Fibroblast of lung (primary cell): ENCODE data around the gene ACTL9. TPM values are rescaled to one million over a fixed set of nuclear protein-coding genes. Genes with fewer than 3 reads are reported as not detected.

Source experiments
- DNase-seq, 2 donors: peaks; one replicate each; pipeline versions ENCODE4 v3.0.0 to v3.0.0-alpha.2; 2010; ENCODE audit warnings: low read depth in 2 of 2
- H2AFZ ChIP-seq: 2 replicates; pipeline ENCODE4 v1.5.1; 2012; ENCODE audit warnings: low read length, control low read depth, inconsistent platforms
- H3K27ac ChIP-seq: 2 replicates; pipeline ENCODE4 v1.5.1; 2011; ENCODE audit warnings: low read length, control low read depth; ENCODE audit not compliant: insufficient read depth
- H3K27me3 ChIP-seq: 2 replicates; pipeline ENCODE4 v1.5.1; 2011; ENCODE audit warnings: mild to moderate bottlenecking, low read length; ENCODE audit not compliant: control insufficient read depth, insufficient read depth
- H3K36me3 ChIP-seq: 2 replicates; pipeline ENCODE4 v1.5.1; 2011; ENCODE audit warnings: low read length; ENCODE audit not compliant: control insufficient read depth, insufficient read depth
- H3K4me1 ChIP-seq: 2 replicates; pipeline ENCODE4 v1.5.1; 2011; ENCODE audit warnings: low read length; ENCODE audit not compliant: control insufficient read depth, insufficient read depth; ENCODE audit errors: extremely low read depth
- H3K4me2 ChIP-seq: 2 replicates; pipeline ENCODE4 v1.5.1; 2011; ENCODE audit warnings: low read length, control low read depth; ENCODE audit not compliant: insufficient read depth; ENCODE audit errors: extremely low read depth
- H3K4me3 ChIP-seq, 4 experiments: fragments of 200-600 bp in 1 of 4; sonication (generic) in 1 of 4; replicated peaks in 1 of 4; 2 replicates each; pipeline ENCODE4 v1.5.1; 2011 to 2016; ENCODE audit warnings: low read length in 4 of 4, low read depth in 3 of 4, mild to moderate bottlenecking in 3 of 4, control low read depth in 2 of 4, inconsistent platforms in 1 of 4, mixed read lengths in 1 of 4; ENCODE audit not compliant: insufficient read depth in 1 of 4; ENCODE audit errors: control extremely low read depth in 1 of 4
- H3K79me2 ChIP-seq: 2 replicates; pipeline ENCODE4 v1.5.1; 2012; ENCODE audit warnings: mild to moderate bottlenecking, low read length, inconsistent platforms; ENCODE audit not compliant: control insufficient read depth, insufficient read depth
- H3K9ac ChIP-seq: 2 replicates; pipeline ENCODE4 v1.5.1; 2011; ENCODE audit warnings: mild to moderate bottlenecking, low read length, control low read depth; ENCODE audit not compliant: insufficient read depth
- H3K9me3 ChIP-seq: 2 replicates; pipeline ENCODE4 v1.5.1; 2012; ENCODE audit warnings: low read depth, low read length; ENCODE audit not compliant: control insufficient read depth, insufficient read depth
- H4K20me1 ChIP-seq: 2 replicates; pipeline ENCODE4 v1.5.1; 2011; ENCODE audit warnings: low read length; ENCODE audit not compliant: control insufficient read depth, insufficient read depth; ENCODE audit errors: extremely low read depth
- CTCF ChIP-seq, 2 donors: IDR thresholded peaks in 1 of 2; conservative IDR thresholded peaks in 1 of 2; 1 replicate in 1 of 2; 2 replicates in 1 of 2; pipeline ENCODE4 v1.5.1; 2011 to 2012; ENCODE audit warnings: low read length in 2 of 2, control low read depth in 1 of 2, inconsistent platforms in 1 of 2, low read depth in 1 of 2, mild to moderate bottlenecking in 1 of 2
- EZH2 ChIP-seq: IDR thresholded peaks from 2 replicates; pipeline ENCODE4 v1.5.1; 2012; ENCODE audit warnings: low read length, control low read depth, mild to moderate bottlenecking; ENCODE audit errors: missing control alignments
- polyA plus RNA-seq, 2 donors: library from polyadenylated mRNA; depleted of rRNA in 1 of 2; stranded (reverse) in 1 of 2; unstranded in 1 of 2; fragments of >200 nt; gene quantifications; 2 replicates each; pipeline ENCODE4 v1.2.1, GENCODE V29; 2011 to 2012; ENCODE audit warnings: missing spikeins in 1 of 2
- total RNA-seq: library from RNA; depleted of rRNA; stranded (reverse); fragments of >200 nt; gene quantifications from 2 replicates; pipeline ENCODE4 v1.2.1, GENCODE V29; 2014

The ACTL9 gene
- total and polyA plus RNA-seq, 2 donors (not counting 1 experiment from before 2014, with no cell fraction given): not detected

- Histone ChIP-seq H3K4me2 (no peak overlapping the region), H4K20me1 (no peaks in the 10 kb centered on the region), H3K9me3 (no peaks in the 10 kb centered on the region), H3K27ac (no peak overlapping the region), H3K9ac (no peak overlapping the region), H3K4me1 (no peaks in the 10 kb centered on the region), H3K4me3 (no peak overlapping the region), H2AFZ (no peak overlapping the region), H3K36me3 (no peaks in the 10 kb centered on the region), H3K27me3 (no peaks in the 10 kb centered on the region), H3K79me2 (no peaks in the 10 kb centered on the region)
- TF ChIP-seq CTCF (conservative IDR thresholded peaks at IDR 0.05 in 1 of 2, IDR thresholded peaks at IDR 0.05 in 1 of 2; ENCODE audit: low read depth in 1 of 2, low read length in 2 of 2) (no peak), EZH2 (no peak)
- no peak for DNase-seq
Observed at GRCh38 chr19:8731428-8732169, 33.0 kb upstream of the ACTL9 start.

GRCh38 chr19:8724276-8724675 is 25.7 kb upstream of the ACTL9 start:
- no peaks in the 10 kb centered on the region for H3K27me3 ChIP-seq
- no peaks in the 10 kb centered on the region for H3K9me3 ChIP-seq
- no peak overlapping the region for H3K9ac ChIP-seq
- no peaks in the 10 kb centered on the region for H3K36me3 ChIP-seq
- no peaks in the 10 kb centered on the region for H3K4me1 ChIP-seq
- no peaks in the 10 kb centered on the region for H4K20me1 ChIP-seq
- no peak for DNase-seq
- H2AFZ ChIP-seq: no peak overlapping the region
- H3K4me2 ChIP-seq: no peak overlapping the region
- TF ChIP-seq EZH2 (no peak), CTCF (conservative IDR thresholded peaks at IDR 0.05 in 1 of 2, IDR thresholded peaks at IDR 0.05 in 1 of 2; ENCODE audit: low read depth in 1 of 2, low read length in 2 of 2) (no peak)
- no peaks in the 10 kb centered on the region for H3K79me2 ChIP-seq
- H3K27ac ChIP-seq: no peak overlapping the region
- H3K4me3 ChIP-seq: no peak overlapping the region

- Histone ChIP-seq H3K4me2 (no peak overlapping the region), H3K4me1 (no peaks in the 10 kb centered on the region), H2AFZ (no peak overlapping the region), H3K4me3 (no peak overlapping the region), H3K9me3 (no peaks in the 10 kb centered on the region), H3K27ac (no peak overlapping the region), H3K9ac (no peak overlapping the region), H3K27me3 (no peaks in the 10 kb centered on the region), H3K79me2 (no peaks in the 10 kb centered on the region), H4K20me1 (no peaks in the 10 kb centered on the region), H3K36me3 (no peaks in the 10 kb centered on the region)
- TF ChIP-seq CTCF (conservative IDR thresholded peaks at IDR 0.05 in 1 of 2, IDR thresholded peaks at IDR 0.05 in 1 of 2; ENCODE audit: low read depth in 1 of 2, low read length in 2 of 2) (no peak), EZH2 (no peak)
- no peak for DNase-seq
Observed at GRCh38 chr19:8722032-8722431, 23.4 kb upstream of the ACTL9 start.
